RWPE2 (cell line): Measurements from ENCODE around the gene PPEF1.

Experiments
- ATAC-seq: fragments of 200-7000 bp; cut with Tn5 transposase; 3 replicates; pipeline ENCODE4 v1.9.1; 2021; ENCODE audit warnings: low read depth
- DNase-seq: peaks from one replicate; pipeline ENCODE4 v3.0.0-alpha.2; 2020; ENCODE audit warnings: low spot score
- H3K27ac ChIP-seq: fragments of 450-650 bp; 2 replicates; pipeline ENCODE4 v1.5.1; 2017; ENCODE audit warnings: mild to moderate bottlenecking; ENCODE audit not compliant: poor library complexity, severe bottlenecking
- H3K27me3 ChIP-seq: fragments of 250-450 bp; sonication (Bioruptor Pico); 2 replicates; pipeline ENCODE4 v1.5.1; 2021; ENCODE audit warnings: mild to moderate bottlenecking, moderate library complexity; ENCODE audit not compliant: insufficient read depth, poor library complexity, severe bottlenecking
- H3K36me3 ChIP-seq: fragments of 250-450 bp; sonication (Bioruptor Pico); 2 replicates; pipeline ENCODE4 v1.5.1; 2020; ENCODE audit warnings: low read depth, mild to moderate bottlenecking, moderate library complexity
- H3K4me1 ChIP-seq: fragments of 250-450 bp; sonication (Bioruptor Pico); 2 replicates; pipeline ENCODE4 v1.5.1; 2021; ENCODE audit warnings: mild to moderate bottlenecking, moderate library complexity; ENCODE audit not compliant: insufficient read depth, poor library complexity, severe bottlenecking
- H3K4me3 ChIP-seq: fragments of 250-450 bp; sonication (Bioruptor Pico); 2 replicates; pipeline ENCODE4 v1.5.1; 2021; ENCODE audit warnings: mild to moderate bottlenecking, moderate library complexity; ENCODE audit not compliant: severe bottlenecking
- H3K9me3 ChIP-seq: fragments of 250-450 bp; sonication (Bioruptor Pico); 2 replicates; pipeline ENCODE4 v1.5.1; 2021; ENCODE audit warnings: mild to moderate bottlenecking, moderate library complexity; ENCODE audit not compliant: severe bottlenecking
- TF ChIP-seq, protein P1 (sequence below): fragments of 450-650 bp; IDR thresholded peaks from one replicate; pipeline ENCODE4 v1.5.1; 2017; ENCODE audit warnings: mild to moderate bottlenecking, moderate library complexity; ENCODE audit not compliant: poor library complexity, severe bottlenecking

The PPEF1 gene

DNA sequence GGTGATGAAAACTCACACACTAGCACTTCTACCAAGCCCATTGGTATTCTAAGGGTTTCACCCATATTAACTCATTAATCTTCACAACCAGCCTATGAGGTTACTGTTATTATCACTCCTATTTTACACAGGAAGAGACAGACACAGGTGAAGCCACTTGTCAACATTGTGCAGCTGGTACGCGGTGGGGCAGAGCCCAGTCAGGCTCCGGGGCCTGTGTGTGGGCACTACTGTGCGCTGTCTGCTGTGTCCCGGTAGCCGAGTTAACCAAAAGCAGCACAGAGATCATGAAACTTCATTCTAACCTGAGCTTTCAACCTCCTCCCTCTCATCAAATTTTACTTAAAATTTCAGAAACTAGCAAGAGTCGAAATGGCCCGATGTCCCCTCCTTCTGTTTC lies 165.2 kb downstream of the PPEF1 start:
- TF ChIP-seq, protein P1, sequence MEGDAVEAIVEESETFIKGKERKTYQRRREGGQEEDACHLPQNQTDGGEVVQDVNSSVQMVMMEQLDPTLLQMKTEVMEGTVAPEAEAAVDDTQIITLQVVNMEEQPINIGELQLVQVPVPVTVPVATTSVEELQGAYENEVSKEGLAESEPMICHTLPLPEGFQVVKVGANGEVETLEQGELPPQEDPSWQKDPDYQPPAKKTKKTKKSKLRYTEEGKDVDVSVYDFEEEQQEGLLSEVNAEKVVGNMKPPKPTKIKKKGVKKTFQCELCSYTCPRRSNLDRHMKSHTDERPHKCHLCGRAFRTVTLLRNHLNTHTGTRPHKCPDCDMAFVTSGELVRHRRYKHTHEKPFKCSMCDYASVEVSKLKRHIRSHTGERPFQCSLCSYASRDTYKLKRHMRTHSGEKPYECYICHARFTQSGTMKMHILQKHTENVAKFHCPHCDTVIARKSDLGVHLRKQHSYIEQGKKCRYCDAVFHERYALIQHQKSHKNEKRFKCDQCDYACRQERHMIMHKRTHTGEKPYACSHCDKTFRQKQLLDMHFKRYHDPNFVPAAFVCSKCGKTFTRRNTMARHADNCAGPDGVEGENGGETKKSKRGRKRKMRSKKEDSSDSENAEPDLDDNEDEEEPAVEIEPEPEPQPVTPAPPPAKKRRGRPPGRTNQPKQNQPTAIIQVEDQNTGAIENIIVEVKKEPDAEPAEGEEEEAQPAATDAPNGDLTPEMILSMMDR, result no peak
- Histone ChIP-seq H3K4me1 (peaks cover 9% of the 10 kb centered on the region), H3K4me3 (no peak overlapping the region), H3K27me3 (no peaks in the 10 kb centered on the region), H3K36me3 (no peaks in the 10 kb centered on the region), H3K27ac (peak overlapping the region; percentile 13), H3K9me3 (no peaks in the 10 kb centered on the region)
- no peak for DNase-seq
- ATAC-seq, result no peak

DNA sequence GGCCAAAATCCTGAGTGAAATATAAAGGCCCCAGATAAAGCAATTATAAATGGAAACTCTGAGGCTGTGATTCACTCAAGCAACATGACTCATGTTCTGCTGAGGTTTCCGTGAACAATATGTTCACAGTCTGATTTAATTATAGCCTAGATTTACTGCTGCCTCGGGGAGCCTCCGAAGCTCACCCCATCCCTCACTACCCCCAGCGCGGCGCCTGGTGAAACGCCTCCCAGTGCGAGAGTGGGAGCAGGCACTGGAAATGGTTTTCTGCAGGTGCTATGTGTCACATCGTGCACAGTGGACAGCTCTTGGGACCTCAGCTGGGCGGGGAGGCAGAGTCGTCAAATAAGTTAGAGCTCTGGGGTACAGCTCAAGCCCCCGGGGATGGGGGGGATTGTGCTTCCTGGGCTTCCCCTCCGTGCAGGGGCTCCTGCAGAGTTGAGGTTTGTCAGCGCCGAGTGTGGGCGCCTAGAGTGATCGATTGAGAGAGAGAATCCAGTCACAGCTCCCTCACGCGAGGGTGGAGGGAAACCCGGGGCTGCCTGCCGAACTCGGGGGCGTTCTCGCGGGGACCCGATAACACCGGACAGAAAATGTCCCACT lies 165.8 kb downstream of the PPEF1 start:
- TF ChIP-seq, protein P1, result no peak
- H3K36me3 ChIP-seq, result no peaks in the 10 kb centered on the region
- no peak for DNase-seq
- H3K4me3 ChIP-seq, result no peak overlapping the region
- ATAC-seq, result peak; percentile 92
- no peaks in the 10 kb centered on the region for H3K27me3 ChIP-seq
- H3K4me1 ChIP-seq, result peaks cover 9% of the 10 kb centered on the region
- peak overlapping the region; percentile 13 for H3K27ac ChIP-seq
- H3K9me3 ChIP-seq, result no peaks in the 10 kb centered on the region

DNA sequence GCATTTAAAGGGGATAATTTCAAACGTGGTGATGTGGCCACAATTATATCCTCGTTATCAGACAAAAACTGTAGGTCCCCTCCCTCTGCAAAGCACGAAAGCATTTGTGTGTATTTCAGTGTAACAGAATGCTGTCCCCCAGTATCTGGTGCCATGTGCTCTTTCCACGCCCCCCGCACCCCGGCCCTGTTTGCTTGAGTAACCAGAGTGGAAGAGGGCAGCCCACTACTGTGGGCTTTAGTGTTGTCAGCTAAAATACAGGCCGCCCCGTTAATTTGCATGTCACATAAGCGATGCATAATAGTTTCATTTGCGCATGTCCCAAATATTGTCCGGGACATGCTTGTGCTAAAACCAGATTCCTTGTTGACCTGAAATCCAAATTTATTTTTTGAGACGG lies 166.4 kb downstream of the PPEF1 start:
- ATAC-seq (no peak), DNase-seq (no peak)
- no peak overlapping the region for H3K4me3 ChIP-seq
- H3K27ac ChIP-seq, result no peak overlapping the region
- TF ChIP-seq, protein P1, result no peak
- no peaks in the 10 kb centered on the region for H3K36me3 ChIP-seq
- no peaks in the 10 kb centered on the region for H3K27me3 ChIP-seq
- H3K9me3 ChIP-seq, result no peaks in the 10 kb centered on the region
- peaks cover 9% of the 10 kb centered on the region for H3K4me1 ChIP-seq

DNA sequence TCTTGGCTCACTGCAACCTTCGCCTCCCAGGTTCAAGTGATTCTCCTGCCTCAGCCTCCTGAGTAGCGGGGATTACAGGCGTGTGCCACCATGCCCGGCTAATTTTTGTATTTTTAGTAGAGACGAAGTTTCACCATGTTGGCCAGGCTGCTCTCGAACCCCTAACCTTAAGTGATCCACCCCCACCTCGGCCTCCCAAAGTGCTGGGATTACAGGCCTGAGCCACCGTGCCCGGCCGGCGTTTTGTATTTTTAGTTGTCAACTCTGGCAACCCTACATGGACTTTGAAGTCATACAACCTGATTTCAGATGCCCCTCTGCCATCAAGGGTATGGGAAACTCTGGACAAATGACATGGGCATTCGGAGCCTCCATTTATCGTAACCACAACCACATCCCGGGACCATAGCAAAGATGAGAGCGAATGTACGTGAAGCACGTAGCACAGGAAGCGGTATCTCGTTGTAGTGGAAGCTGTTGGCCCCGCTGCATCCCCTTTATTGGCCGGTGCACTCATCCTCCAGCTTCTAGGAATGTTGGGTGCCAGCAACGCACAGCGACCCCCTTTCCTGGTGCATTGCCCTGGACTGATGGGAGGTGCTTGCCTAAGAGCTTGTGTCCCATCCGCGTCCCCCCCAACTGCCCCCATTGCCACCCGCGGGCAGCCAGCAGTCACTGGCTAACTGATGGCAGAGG lies 167.3 kb downstream of the PPEF1 start:
- Histone ChIP-seq H3K36me3 (no peaks in the 10 kb centered on the region), H3K4me3 (no peak overlapping the region), H3K27me3 (no peaks in the 10 kb centered on the region), H3K27ac (no peak overlapping the region), H3K9me3 (no peaks in the 10 kb centered on the region), H3K4me1 (peaks cover 9% of the 10 kb centered on the region)
- TF ChIP-seq, protein P1, result no peak
- no peak for DNase-seq
- no peak for ATAC-seq
